GM19043 (cell line): ENCODE measurements around the gene TMEM179.
"Not testable (repeated sequence)": the region's sequence is repeated elsewhere in the genome, so short reads cannot be mapped to it uniquely, and the experiment has no call there.

Experiments used
- ATAC-seq: cut with Tn5 transposase; IDR thresholded peaks from one replicate; pipeline ENCODE4 v1.9.1; 2021; ENCODE audit warnings: low read depth; ENCODE audit not compliant: unreplicated experiment

Gene TMEM179

GRCh38 chr14:104638190-104638589 is 33.6 kb upstream of the TMEM179 start:
- ATAC-seq: no peak

GRCh38 chr14:104637546-104638003 is 33.0 kb upstream of the TMEM179 start:
- ATAC-seq: no peak

GRCh38 chr14:104636846-104637545 is 32.4 kb upstream of the TMEM179 start:
- ATAC-seq: not testable (repeated sequence)

- no peak for ATAC-seq
Measured at GRCh38 chr14:104636131-104636530, 31.6 kb upstream of the TMEM179 start.

- ATAC-seq: no peak
Measured at GRCh38 chr14:104635717-104636116, 31.1 kb upstream of the TMEM179 start.

- no peak for ATAC-seq
Measured at GRCh38 chr14:104634886-104635570, 30.5 kb upstream of the TMEM179 start.

GRCh38 chr14:104634138-104634760 is 29.7 kb upstream of the TMEM179 start:
- ATAC-seq: no peak

GRCh38 chr14:104633276-104634137 is 28.9 kb upstream of the TMEM179 start:
- no peak for ATAC-seq

- ATAC-seq: no peak
Measured at GRCh38 chr14:104632781-104633180, 28.2 kb upstream of the TMEM179 start.

GRCh38 chr14:104624939-104625338 is 20.4 kb upstream of the TMEM179 start:
- ATAC-seq: no peak

GRCh38 chr14:104614126-104614812 is 9.7 kb upstream of the TMEM179 start:
- no peak for ATAC-seq

GRCh38 chr14:104611881-104612280 is 7.3 kb upstream of the TMEM179 start:
- ATAC-seq: no peak

GRCh38 chr14:104610749-104611310 is 6.3 kb upstream of the TMEM179 start:
- ATAC-seq: no peak

GRCh38 chr14:104609666-104610065 is 5.1 kb upstream of the TMEM179 start:
- no peak for ATAC-seq

- no peak for ATAC-seq
Measured at GRCh38 chr14:104603711-104604401, 716 bp downstream of the TMEM179 start.

GRCh38 chr14:104602933-104603325 is 1.6 kb downstream of the TMEM179 start:
- ATAC-seq: no peak

- ATAC-seq: no peak
Measured at GRCh38 chr14:104602315-104602932, 2.1 kb downstream of the TMEM179 start.

GRCh38 chr14:104601786-104602185 is 2.8 kb downstream of the TMEM179 start:
- no peak for ATAC-seq

- ATAC-seq: no peak
Measured at GRCh38 chr14:104600805-104601204, 3.8 kb downstream of the TMEM179 start.
